ENCODE results near the gene ASNSD1.
A peak's percentile ranks its signal among the peaks of the same experiment; 100 is the strongest.
"Not testable (repeated sequence)": the region's sequence is repeated elsewhere in the genome, so short reads cannot be mapped to it uniquely, and the experiment has no call there.

The ASNSD1 gene

GRCh38 chr2:189648846-189649509, 12.3 kb upstream of the ASNSD1 start:
- no peak for DNase-seq

GRCh38 chr2:189651284-189651683, 10.0 kb upstream of the ASNSD1 start:
- DNase-seq = no peak

- DNase-seq = not testable (repeated sequence)
These were observed 7.8 kb upstream of the ASNSD1 start for GRCh38 chr2:189653464-189653863.

- DNase-seq = peak; percentile 5
These were observed 6.6 kb upstream of the ASNSD1 start for GRCh38 chr2:189654641-189655040.

- DNase-seq = no peak
These were observed 3.4 kb upstream of the ASNSD1 start for GRCh38 chr2:189657867-189658266.

GRCh38 chr2:189658306-189659212, 2.7 kb upstream of the ASNSD1 start:
- DNase-seq = no peak

- no peak for DNase-seq
These were observed 1.5 kb upstream of the ASNSD1 start for GRCh38 chr2:189659734-189660133.

GRCh38 chr2:189660803-189661147, 484 bp upstream of the ASNSD1 start:
- no peak for DNase-seq

GRCh38 chr2:189661957-189662321, 680 bp downstream of the ASNSD1 start:
- no peak for DNase-seq

GRCh38 chr2:189662669-189663226, 1.5 kb downstream of the ASNSD1 start:
- DNase-seq = no peak

- not testable (repeated sequence) for DNase-seq
These were observed 2.1 kb downstream of the ASNSD1 start for GRCh38 chr2:189663319-189663718.

GRCh38 chr2:189669913-189670312, 8.7 kb downstream of the ASNSD1 start:
- no peak for DNase-seq

- DNase-seq = no peak
These were observed 12.6 kb downstream of the ASNSD1 start for GRCh38 chr2:189673661-189674373.

GRCh38 chr2:189674374-189675112, 13.3 kb downstream of the ASNSD1 start, which contains the start of gene ANKAR:
Gene ANKAR, plus strand, starts transcription at chr2:189674670. Its CDS starts 1,821 bp downstream, at chr2:189676491.
- peak; percentile 80 for DNase-seq

GRCh38 chr2:189676471-189676870, 15.2 kb downstream of the ASNSD1 start:
- DNase-seq = no peak

- no peak for DNase-seq
These were observed 18.0 kb downstream of the ASNSD1 start for GRCh38 chr2:189679226-189679625.

GRCh38 chr2:189681203-189681602, 19.9 kb downstream of the ASNSD1 start:
- no peak for DNase-seq

- no peak for DNase-seq
These were observed 20.6 kb downstream of the ASNSD1 start for GRCh38 chr2:189681903-189682302.

- DNase-seq = no peak
These were observed 22.1 kb downstream of the ASNSD1 start for GRCh38 chr2:189683348-189683747.

GRCh38 chr2:189684811-189685210, 23.6 kb downstream of the ASNSD1 start:
- DNase-seq = no peak

GRCh38 chr2:189685540-189686229, 24.4 kb downstream of the ASNSD1 start:
- DNase-seq = peak; percentile 48

GRCh38 chr2:189687796-189688195, 26.5 kb downstream of the ASNSD1 start:
- DNase-seq = not testable (repeated sequence)

All from kidney glomerular epithelial cell (primary cell).